VCaP (cell line): ENCODE measurements around the gene SULF2.

ENCODE experiments used
- H3K27ac ChIP-seq: fragments of 450-650 bp; 2 replicates; pipeline ENCODE4 v1.5.1; 2017
- TF ChIP-seq, protein P1 (sequence below): fragments of 450-650 bp; conservative IDR thresholded peaks from 2 replicates; pipeline ENCODE4 v1.5.1; 2017; ENCODE audit warnings: mild to moderate bottlenecking, moderate library complexity

The SULF2 gene

DNA sequence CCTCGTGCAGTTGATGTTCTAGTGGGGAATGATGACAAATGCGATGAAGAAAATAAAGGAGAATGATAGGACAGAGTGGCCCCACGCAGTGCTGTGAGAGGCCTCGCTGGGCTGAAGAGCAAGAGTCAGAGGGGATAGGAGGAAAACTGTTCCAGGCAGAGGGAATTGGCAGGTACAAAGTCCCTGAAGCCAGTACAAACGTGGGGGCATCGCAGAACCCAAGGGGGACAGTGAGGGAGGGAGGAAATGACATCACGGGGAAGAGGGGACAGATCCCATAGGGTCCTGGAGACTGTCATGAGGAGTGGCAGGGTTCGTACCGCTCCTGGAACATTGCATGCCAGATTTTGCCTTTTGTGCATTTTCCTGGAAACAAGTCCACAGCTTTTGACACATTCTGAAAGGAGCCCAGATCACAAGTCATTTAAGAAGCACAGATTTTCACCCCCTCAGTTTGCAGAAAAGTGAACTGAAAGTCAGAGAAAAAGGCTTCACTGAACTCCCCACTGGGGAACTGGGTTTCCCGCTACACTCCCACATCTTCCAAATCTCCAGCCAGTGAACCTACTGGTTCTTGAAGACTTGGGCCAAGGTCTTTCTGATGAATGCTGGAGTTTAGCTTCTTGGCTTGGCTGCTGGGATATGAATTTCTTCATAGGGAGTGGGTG lies 77.0 kb downstream of the SULF2 start:
- H3K27ac ChIP-seq = no peak overlapping the region
- TF ChIP-seq, protein P1, sequence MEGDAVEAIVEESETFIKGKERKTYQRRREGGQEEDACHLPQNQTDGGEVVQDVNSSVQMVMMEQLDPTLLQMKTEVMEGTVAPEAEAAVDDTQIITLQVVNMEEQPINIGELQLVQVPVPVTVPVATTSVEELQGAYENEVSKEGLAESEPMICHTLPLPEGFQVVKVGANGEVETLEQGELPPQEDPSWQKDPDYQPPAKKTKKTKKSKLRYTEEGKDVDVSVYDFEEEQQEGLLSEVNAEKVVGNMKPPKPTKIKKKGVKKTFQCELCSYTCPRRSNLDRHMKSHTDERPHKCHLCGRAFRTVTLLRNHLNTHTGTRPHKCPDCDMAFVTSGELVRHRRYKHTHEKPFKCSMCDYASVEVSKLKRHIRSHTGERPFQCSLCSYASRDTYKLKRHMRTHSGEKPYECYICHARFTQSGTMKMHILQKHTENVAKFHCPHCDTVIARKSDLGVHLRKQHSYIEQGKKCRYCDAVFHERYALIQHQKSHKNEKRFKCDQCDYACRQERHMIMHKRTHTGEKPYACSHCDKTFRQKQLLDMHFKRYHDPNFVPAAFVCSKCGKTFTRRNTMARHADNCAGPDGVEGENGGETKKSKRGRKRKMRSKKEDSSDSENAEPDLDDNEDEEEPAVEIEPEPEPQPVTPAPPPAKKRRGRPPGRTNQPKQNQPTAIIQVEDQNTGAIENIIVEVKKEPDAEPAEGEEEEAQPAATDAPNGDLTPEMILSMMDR = no peak

DNA sequence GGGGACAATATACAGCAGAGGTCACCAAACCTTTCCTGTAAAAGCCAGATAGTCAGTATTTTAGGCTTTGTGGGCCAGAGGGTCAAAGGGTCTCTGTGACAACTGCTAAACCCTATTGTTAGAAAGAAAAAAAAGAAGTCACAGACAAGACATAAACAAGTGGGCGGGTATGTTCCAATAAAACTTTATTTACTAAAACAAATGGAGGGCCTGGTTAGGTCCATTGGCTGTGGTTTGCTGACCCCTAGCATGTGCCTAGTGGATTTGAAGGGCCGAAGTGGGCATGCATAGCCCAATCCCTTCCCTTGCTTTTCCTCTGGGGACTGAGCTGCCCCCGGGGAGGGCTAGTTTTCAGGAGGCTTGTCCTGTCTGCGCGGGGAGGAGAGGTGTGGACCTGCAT lies 78.9 kb downstream of the SULF2 start:
- no peak overlapping the region for H3K27ac ChIP-seq
- TF ChIP-seq, protein P1 = no peak

GRCh38 chr20:47705497-47705856 lies 79.8 kb downstream of the SULF2 start:
- TF ChIP-seq, protein P1 = no peak
- no peak overlapping the region for H3K27ac ChIP-seq

- TF ChIP-seq, protein P1 = no peak
Measured at GRCh38 chr20:47704746-47705496, 80.4 kb downstream of the SULF2 start.

DNA sequence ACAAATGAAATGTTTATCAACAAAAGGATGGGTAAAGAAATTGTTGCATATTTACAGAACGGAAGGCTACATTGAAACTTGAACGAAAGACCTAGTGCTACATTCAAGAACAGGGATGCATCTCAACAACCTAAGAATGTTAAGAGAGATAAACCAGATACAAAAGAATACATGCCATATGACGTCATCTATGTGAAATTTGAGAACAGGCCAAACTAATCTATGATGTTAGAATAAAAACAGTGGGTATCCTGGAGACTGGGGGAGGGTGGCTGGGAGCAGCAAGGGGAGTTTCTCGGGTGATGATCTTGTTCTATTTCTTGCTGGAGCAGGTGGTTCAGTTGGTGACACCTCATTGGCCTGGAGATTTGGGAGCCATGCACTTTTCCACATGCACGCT lies 81.5 kb downstream of the SULF2 start:
- no peak overlapping the region for H3K27ac ChIP-seq
- TF ChIP-seq, protein P1 = no peak

More at GRCh38 chr20:47704746-47705496, 80.4 kb downstream of the SULF2 start:
- H3K27ac ChIP-seq = no peak overlapping the region

- TF ChIP-seq, protein P1 = no peak
- H3K27ac ChIP-seq = no peak overlapping the region
Measured at GRCh38 chr20:47701612-47702011, 83.7 kb downstream of the SULF2 start.

DNA sequence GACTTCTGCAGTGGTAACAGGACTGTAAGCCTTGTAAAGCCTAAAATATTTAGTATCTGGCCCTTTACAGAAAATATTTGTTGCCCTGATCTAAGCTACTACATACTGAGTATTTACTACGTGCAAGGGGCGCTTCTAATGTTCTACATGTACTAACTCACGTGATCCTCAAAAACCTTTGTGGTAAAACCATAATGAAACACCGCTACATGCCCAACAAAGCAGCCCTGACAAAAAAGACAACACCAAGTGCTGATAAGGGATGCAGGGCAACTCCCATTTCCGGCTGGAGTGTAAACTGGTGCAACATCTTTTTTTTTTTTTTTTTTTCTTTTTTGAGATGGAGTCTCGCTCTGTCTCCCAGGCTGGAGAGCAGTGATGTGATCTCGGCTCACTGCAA lies 85.0 kb downstream of the SULF2 start:
- H3K27ac ChIP-seq = no peak overlapping the region
- TF ChIP-seq, protein P1 = no peak
